ENCODE data around the gene OR2C1.

Gene OR2C1

GRCh38 chr16:3383045-3383448, 27.4 kb downstream of the OR2C1 start:
- peaks cover 34% of the 10 kb centered on the region for H3K79me2 ChIP-seq
- H3K27ac ChIP-seq = no peak overlapping the region
- H3K36me3 ChIP-seq (ENCODE audit: control insufficient read depth, insufficient read depth, low read length) = peaks cover 8% of the 10 kb centered on the region
- H3K9ac ChIP-seq = no peak overlapping the region
- no peak overlapping the region for H3K4me3 ChIP-seq (ENCODE audit: low read depth, low read length)
- H3K4me2 ChIP-seq (ENCODE audit: low read length) = no peak overlapping the region
- H3K9me3 ChIP-seq (ENCODE audit: control insufficient read depth, low read length) = peaks cover 11% of the 10 kb centered on the region
- H2AFZ ChIP-seq = no peak overlapping the region
- no peaks in the 10 kb centered on the region for H3K27me3 ChIP-seq (ENCODE audit: control insufficient read depth, insufficient read depth, low read length)
- no peaks in the 10 kb centered on the region for H3K4me1 ChIP-seq
- TF ChIP-seq, protein P1, sequence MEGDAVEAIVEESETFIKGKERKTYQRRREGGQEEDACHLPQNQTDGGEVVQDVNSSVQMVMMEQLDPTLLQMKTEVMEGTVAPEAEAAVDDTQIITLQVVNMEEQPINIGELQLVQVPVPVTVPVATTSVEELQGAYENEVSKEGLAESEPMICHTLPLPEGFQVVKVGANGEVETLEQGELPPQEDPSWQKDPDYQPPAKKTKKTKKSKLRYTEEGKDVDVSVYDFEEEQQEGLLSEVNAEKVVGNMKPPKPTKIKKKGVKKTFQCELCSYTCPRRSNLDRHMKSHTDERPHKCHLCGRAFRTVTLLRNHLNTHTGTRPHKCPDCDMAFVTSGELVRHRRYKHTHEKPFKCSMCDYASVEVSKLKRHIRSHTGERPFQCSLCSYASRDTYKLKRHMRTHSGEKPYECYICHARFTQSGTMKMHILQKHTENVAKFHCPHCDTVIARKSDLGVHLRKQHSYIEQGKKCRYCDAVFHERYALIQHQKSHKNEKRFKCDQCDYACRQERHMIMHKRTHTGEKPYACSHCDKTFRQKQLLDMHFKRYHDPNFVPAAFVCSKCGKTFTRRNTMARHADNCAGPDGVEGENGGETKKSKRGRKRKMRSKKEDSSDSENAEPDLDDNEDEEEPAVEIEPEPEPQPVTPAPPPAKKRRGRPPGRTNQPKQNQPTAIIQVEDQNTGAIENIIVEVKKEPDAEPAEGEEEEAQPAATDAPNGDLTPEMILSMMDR (IDR thresholded peaks at IDR 0.05) = no peak

DNA sequence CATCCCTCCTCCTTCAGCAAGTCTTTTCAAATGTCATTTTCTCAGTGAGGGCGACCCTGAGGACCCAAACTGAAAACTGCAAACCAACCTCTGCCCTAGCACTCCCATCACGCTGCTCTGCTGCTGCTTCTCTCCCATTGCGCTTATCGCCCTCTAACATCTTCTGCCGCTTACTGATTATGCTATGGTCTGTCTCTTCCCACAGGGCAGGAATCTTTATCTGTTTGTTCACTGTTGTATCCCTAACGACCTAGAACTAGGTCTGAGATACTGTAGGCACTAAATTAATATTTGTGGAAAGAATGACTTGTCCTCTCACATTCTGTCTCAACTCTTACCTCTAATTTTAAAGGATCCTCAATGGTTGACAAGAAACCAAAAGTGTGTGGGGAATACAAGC, 32.6 kb downstream of the OR2C1 start:
- H3K79me2 ChIP-seq = peaks cover 18% of the 10 kb centered on the region
- H3K36me3 ChIP-seq (ENCODE audit: control insufficient read depth, insufficient read depth, low read length) = no peaks in the 10 kb centered on the region
- H3K27me3 ChIP-seq (ENCODE audit: control insufficient read depth, insufficient read depth, low read length) = no peaks in the 10 kb centered on the region
- no peaks in the 10 kb centered on the region for H3K4me1 ChIP-seq
- no peak overlapping the region for H3K4me3 ChIP-seq (ENCODE audit: low read depth, low read length)
- H3K4me2 ChIP-seq (ENCODE audit: low read length) = no peak overlapping the region
- no peak overlapping the region for H3K9ac ChIP-seq
- no peaks in the 10 kb centered on the region for H3K9me3 ChIP-seq (ENCODE audit: control insufficient read depth, low read length)
- no peak overlapping the region for H2AFZ ChIP-seq
- TF ChIP-seq, protein P1 (IDR thresholded peaks at IDR 0.05) = no peak
- no peak overlapping the region for H3K27ac ChIP-seq

DNA sequence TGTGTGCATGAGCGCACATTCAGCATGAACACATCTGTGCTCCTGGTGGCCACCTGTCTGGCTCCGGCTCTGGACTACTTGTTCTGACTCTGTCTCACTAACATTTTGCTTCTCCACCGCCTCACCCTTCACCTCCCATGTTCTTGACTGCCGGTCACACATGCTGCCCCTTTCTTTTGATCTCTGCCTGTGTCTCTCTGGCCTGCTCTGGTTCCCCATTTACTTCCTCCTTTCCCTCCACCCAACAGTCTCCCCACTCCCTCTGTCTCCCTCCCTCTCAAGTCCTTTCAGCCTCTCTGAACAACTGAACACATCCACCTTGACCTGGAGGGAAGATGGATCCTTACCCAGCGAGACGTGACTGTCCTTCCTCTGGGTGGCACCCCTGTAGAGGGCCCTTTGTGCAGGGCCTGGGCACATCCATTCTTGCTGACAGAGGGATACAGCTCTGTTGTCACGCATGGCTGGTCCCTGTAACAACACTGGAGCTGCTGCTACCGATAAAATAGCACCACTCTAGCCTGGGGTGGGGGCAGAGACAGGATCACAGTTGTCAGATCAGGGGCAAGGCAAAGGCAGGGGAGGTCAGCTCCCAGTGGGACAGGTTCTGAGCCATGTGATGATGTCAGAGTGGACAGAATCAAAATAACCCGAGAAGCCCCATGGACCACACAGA, 34.1 kb downstream of the OR2C1 start:
- Histone ChIP-seq H3K4me3 (ENCODE audit: low read depth, low read length) (no peak overlapping the region), H3K36me3 (ENCODE audit: control insufficient read depth, insufficient read depth, low read length) (no peaks in the 10 kb centered on the region), H3K79me2 (peaks cover 7% of the 10 kb centered on the region), H3K4me1 (no peaks in the 10 kb centered on the region), H3K27me3 (ENCODE audit: control insufficient read depth, insufficient read depth, low read length) (no peaks in the 10 kb centered on the region), H3K9me3 (ENCODE audit: control insufficient read depth, low read length) (no peaks in the 10 kb centered on the region), H3K4me2 (ENCODE audit: low read length) (no peak overlapping the region), H2AFZ (no peak overlapping the region), H3K9ac (no peak overlapping the region), H3K27ac (no peak overlapping the region)
- TF ChIP-seq, protein P1 (IDR thresholded peaks at IDR 0.05) = no peak

GRCh38 chr16:3400446-3400778, 44.7 kb downstream of the OR2C1 start:
- Histone ChIP-seq H3K27me3 (ENCODE audit: control insufficient read depth, insufficient read depth, low read length) (no peaks in the 10 kb centered on the region), H3K4me3 (ENCODE audit: low read depth, low read length) (peak overlapping the region; percentile 85), H3K79me2 (peaks cover 39% of the 10 kb centered on the region), H3K36me3 (ENCODE audit: control insufficient read depth, insufficient read depth, low read length) (no peaks in the 10 kb centered on the region), H3K27ac (peak overlapping the region; percentile 75), H2AFZ (peak overlapping the region; percentile 84), H3K9ac (peak overlapping the region; percentile 38), H3K4me2 (ENCODE audit: low read length) (peak overlapping the region; percentile 93), H3K4me1 (peaks cover 3% of the 10 kb centered on the region), H3K9me3 (ENCODE audit: control insufficient read depth, low read length) (no peaks in the 10 kb centered on the region)
- TF ChIP-seq, protein P1 (IDR thresholded peaks at IDR 0.05) = no peak
